Colonic mucosa (tissue), 4 donors: Measurements from ENCODE around the gene S1PR5. TPM values are rescaled to one million over a fixed set of nuclear protein-coding genes. Genes with fewer than 3 reads are reported as not detected.

ENCODE experiments used
- DNase-seq: peaks from one replicate; pipeline ENCODE4 v3.0.0-alpha.2; 2020
- H3K27ac ChIP-seq: fragments of 200-600 bp; one replicate; pipeline ENCODE4 v1.8.0; 2021
- H3K27me3 ChIP-seq: fragments of 200-600 bp; one replicate; pipeline ENCODE4 v1.8.0; 2021
- H3K36me3 ChIP-seq: fragments of 200-600 bp; one replicate; pipeline ENCODE4 v1.8.0; 2021
- H3K4me1 ChIP-seq: fragments of 200-600 bp; one replicate; pipeline ENCODE4 v1.8.0; 2021; ENCODE audit warnings: mild to moderate bottlenecking
- H3K4me3 ChIP-seq: fragments of 200-600 bp; one replicate; pipeline ENCODE4 v1.8.0; 2021
- H3K9ac ChIP-seq, 2 donors: one replicate each; pipeline ENCODE4 v1.7.0; 2013; ENCODE audit warnings: control low read depth in 2 of 2, low read depth in 2 of 2, low read length in 2 of 2
- H3K9me3 ChIP-seq: fragments of 200-600 bp; one replicate; pipeline ENCODE4 v1.8.0; 2021
- CTCF ChIP-seq: fragments of 200-600 bp; IDR thresholded peaks from one replicate; pipeline ENCODE4 v1.8.0; 2022; ENCODE audit warnings: antibody characterized with exemption, mild to moderate bottlenecking
- intact Hi-C: fragments of 100-400 bp; cut with DNase I; formaldehyde crosslinking; loops from one replicate; pipeline ENCODE4 v1.14.1; 2022
- total RNA-seq, 2 donors: library from RNA; stranded (reverse); fragmentation: NEBNext Ultra II Directional in 1 of 2; extraction: Animal tissue kit (Norgen Biotek cat#: 25700) in 1 of 2; gene quantifications; one replicate each; pipeline ENCODE4 v1.2.1, GENCODE V29; 2021
- donor health status: healthy.
- donor health status: DM: no; HTN: no; CAD: no.
- donor health status: DM: no; HTN: no; CAD: no.

S1PR5 gene
- total RNA-seq, 2 donors from 2014 or later = not detected

GRCh38 chr19:10510301-10510802, 6.9 kb downstream of the S1PR5 start:
- no peak for DNase-seq
- H3K9ac ChIP-seq = no peak overlapping the region
- peaks cover 2% of the 10 kb centered on the region for H3K4me1 ChIP-seq
- no peak overlapping the region for H3K4me3 ChIP-seq
- H3K9me3 ChIP-seq = no peaks in the 10 kb centered on the region
- peaks cover 31% of the 10 kb centered on the region for H3K27me3 ChIP-seq
- peak; percentile 74 for TF ChIP-seq CTCF
- H3K36me3 ChIP-seq = no peaks in the 10 kb centered on the region
- intact Hi-C loops = no loop called here
- H3K27ac ChIP-seq = no peak overlapping the region

- Histone ChIP-seq H3K4me1 (peaks cover 2% of the 10 kb centered on the region), H3K9ac (no peak overlapping the region), H3K36me3 (no peaks in the 10 kb centered on the region), H3K4me3 (no peak overlapping the region), H3K9me3 (no peaks in the 10 kb centered on the region), H3K27ac (no peak overlapping the region), H3K27me3 (peaks cover 15% of the 10 kb centered on the region)
- no peak for DNase-seq
- TF ChIP-seq CTCF = no peak
- intact Hi-C loops = no loop called here
These were observed 8.5 kb downstream of the S1PR5 start for GRCh38 chr19:10508707-10509106.

GRCh38 chr19:10508036-10508435, 9.2 kb downstream of the S1PR5 start:
- H3K9ac ChIP-seq = no peak overlapping the region
- peaks cover 2% of the 10 kb centered on the region for H3K4me1 ChIP-seq
- no peak overlapping the region for H3K27ac ChIP-seq
- H3K9me3 ChIP-seq = no peaks in the 10 kb centered on the region
- no peak for DNase-seq
- H3K27me3 ChIP-seq = peaks cover 8% of the 10 kb centered on the region
- intact Hi-C loops = no loop called here
- H3K36me3 ChIP-seq = no peaks in the 10 kb centered on the region
- no peak for TF ChIP-seq CTCF
- no peak overlapping the region for H3K4me3 ChIP-seq

GRCh38 chr19:10505583-10506229, 11.5 kb downstream of the S1PR5 start:
- Histone ChIP-seq H3K36me3 (no peaks in the 10 kb centered on the region), H3K4me1 (peaks cover 8% of the 10 kb centered on the region), H3K27ac (no peak overlapping the region), H3K27me3 (peaks cover 5% of the 10 kb centered on the region), H3K9me3 (no peaks in the 10 kb centered on the region), H3K4me3 (no peak overlapping the region), H3K9ac (no peak overlapping the region)
- TF ChIP-seq CTCF = peak; percentile 85
- DNase-seq = peak; percentile 87
- intact Hi-C loops = no loop called here

- H3K9me3 ChIP-seq = no peaks in the 10 kb centered on the region
- H3K9ac ChIP-seq = peak within 1 kb of the TSS; percentile 97 to 98
- H3K4me3 ChIP-seq = peak within 1 kb of the TSS; percentile 87
- peak within 1 kb of the TSS; percentile 97 for H3K27ac ChIP-seq
- intact Hi-C loops = no loop called here
- H3K27me3 ChIP-seq = no peaks in the 10 kb centered on the region
- peaks cover 15% of the 10 kb centered on the region for H3K4me1 ChIP-seq
- H3K36me3 ChIP-seq = peaks cover 4% of the 10 kb centered on the region
- DNase-seq = peak; percentile 68
- TF ChIP-seq CTCF = no peak
These were observed 14.1 kb downstream of the S1PR5 start, which contains the start of gene KEAP1 for GRCh38 chr19:10503002-10503789. Gene KEAP1 (minus strand): TSS chr19:10503356. CDS start chr19:10500033, 3,323 bp downstream.
